ENCODE measurements around the gene VEPH1.
A peak's percentile ranks its signal among the peaks of the same experiment; 100 is the strongest.

The VEPH1 gene

GRCh38 chr3:157499342-157499963 lies 3.8 kb downstream of the VEPH1 start:
- H3K36me3 ChIP-seq (ENCODE audit: control insufficient read depth, insufficient read depth, low read length): no peaks in the 10 kb centered on the region
- H3K27me3 ChIP-seq (ENCODE audit: control insufficient read depth, insufficient read depth, low read length): peaks cover 8% of the 10 kb centered on the region
- peak overlapping the region; percentile 73 for H3K9ac ChIP-seq (ENCODE audit: low read length)
- no peaks in the 10 kb centered on the region for H3K9me3 ChIP-seq (ENCODE audit: control insufficient read depth, insufficient read depth, low read depth, low read length)
- peak overlapping the region; percentile 65 for H3K4me3 ChIP-seq (ENCODE audit: low read depth, low read length)
- peak overlapping the region; percentile 75; the same call in 1 of the 2 replicates for H3K27ac ChIP-seq (ENCODE audit: low read depth, low read length)
- peaks cover 35% of the 10 kb centered on the region for H3K4me1 ChIP-seq (ENCODE audit: control insufficient read depth, insufficient read depth, low read length)

- Histone ChIP-seq H3K9me3 (ENCODE audit: control insufficient read depth, insufficient read depth, low read depth, low read length) (no peaks in the 10 kb centered on the region), H3K9ac (ENCODE audit: low read length) (no peak overlapping the region), H3K27ac (ENCODE audit: low read depth, low read length) (no peak overlapping the region), H3K36me3 (ENCODE audit: control insufficient read depth, insufficient read depth, low read length) (no peaks in the 10 kb centered on the region), H3K27me3 (ENCODE audit: control insufficient read depth, insufficient read depth, low read length) (peaks cover 8% of the 10 kb centered on the region), H3K4me3 (ENCODE audit: low read depth, low read length) (0 out of 2 replicates have a peak overlapping the region, but pooled peaks have one; percentile 65), H3K4me1 (ENCODE audit: control insufficient read depth, insufficient read depth, low read length) (peaks cover 36% of the 10 kb centered on the region)
Measured at GRCh38 chr3:157498371-157498770, 4.8 kb downstream of the VEPH1 start.

GRCh38 chr3:157495846-157496245 lies 7.4 kb downstream of the VEPH1 start:
- H3K9ac ChIP-seq (ENCODE audit: low read length): no peak overlapping the region

GRCh38 chr3:157494581-157495281 lies 8.5 kb downstream of the VEPH1 start:
- no peaks in the 10 kb centered on the region for H3K36me3 ChIP-seq (ENCODE audit: control insufficient read depth, insufficient read depth, low read length)
- H3K4me3 ChIP-seq (ENCODE audit: low read depth, low read length): no peak overlapping the region
- H3K4me1 ChIP-seq (ENCODE audit: control insufficient read depth, insufficient read depth, low read length): peaks cover 26% of the 10 kb centered on the region
- peaks cover 8% of the 10 kb centered on the region for H3K27me3 ChIP-seq (ENCODE audit: control insufficient read depth, insufficient read depth, low read length)
- no peak overlapping the region for H3K9ac ChIP-seq (ENCODE audit: low read length)
- H3K9me3 ChIP-seq (ENCODE audit: control insufficient read depth, insufficient read depth, low read depth, low read length): no peaks in the 10 kb centered on the region
- H3K27ac ChIP-seq (ENCODE audit: low read depth, low read length): no peak overlapping the region

More at GRCh38 chr3:157495846-157496245, 7.4 kb downstream of the VEPH1 start:
- Histone ChIP-seq H3K9me3 (ENCODE audit: control insufficient read depth, insufficient read depth, low read depth, low read length) (no peaks in the 10 kb centered on the region), H3K4me3 (ENCODE audit: low read depth, low read length) (no peak overlapping the region), H3K27ac (ENCODE audit: low read depth, low read length) (no peak overlapping the region), H3K4me1 (ENCODE audit: control insufficient read depth, insufficient read depth, low read length) (peaks cover 32% of the 10 kb centered on the region), H3K36me3 (ENCODE audit: control insufficient read depth, insufficient read depth, low read length) (no peaks in the 10 kb centered on the region), H3K27me3 (ENCODE audit: control insufficient read depth, insufficient read depth, low read length) (peaks cover 8% of the 10 kb centered on the region)

- H3K36me3 ChIP-seq (ENCODE audit: control insufficient read depth, insufficient read depth, low read length): no peaks in the 10 kb centered on the region
- H3K4me3 ChIP-seq (ENCODE audit: low read depth, low read length): no peak overlapping the region
- no peak overlapping the region for H3K9ac ChIP-seq (ENCODE audit: low read length)
- H3K9me3 ChIP-seq (ENCODE audit: control insufficient read depth, insufficient read depth, low read depth, low read length): no peaks in the 10 kb centered on the region
- peaks cover 20% of the 10 kb centered on the region for H3K4me1 ChIP-seq (ENCODE audit: control insufficient read depth, insufficient read depth, low read length)
- no peak overlapping the region for H3K27ac ChIP-seq (ENCODE audit: low read depth, low read length)
- peaks cover 6% of the 10 kb centered on the region for H3K27me3 ChIP-seq (ENCODE audit: control insufficient read depth, insufficient read depth, low read length)
Measured at GRCh38 chr3:157493627-157494550, 9.3 kb downstream of the VEPH1 start.

- 0 out of 2 replicates have a peak, but pooled peaks cover 9% of the 10 kb centered on the region for H3K4me1 ChIP-seq (ENCODE audit: control insufficient read depth, insufficient read depth, low read length)
- H3K36me3 ChIP-seq (ENCODE audit: control insufficient read depth, insufficient read depth, low read length): no peaks in the 10 kb centered on the region
- no peaks in the 10 kb centered on the region for H3K9me3 ChIP-seq (ENCODE audit: control insufficient read depth, insufficient read depth, low read depth, low read length)
- H3K9ac ChIP-seq (ENCODE audit: low read length): no peak overlapping the region
- no peak overlapping the region for H3K27ac ChIP-seq (ENCODE audit: low read depth, low read length)
- no peaks in the 10 kb centered on the region for H3K27me3 ChIP-seq (ENCODE audit: control insufficient read depth, insufficient read depth, low read length)
- H3K4me3 ChIP-seq (ENCODE audit: low read depth, low read length): no peak overlapping the region
Measured at GRCh38 chr3:157491136-157491535, 12.1 kb downstream of the VEPH1 start.

- Histone ChIP-seq H3K27ac (ENCODE audit: low read depth, low read length) (no peak overlapping the region), H3K4me1 (ENCODE audit: control insufficient read depth, insufficient read depth, low read length) (0 out of 2 replicates have a peak, but pooled peaks cover 5% of the 10 kb centered on the region), H3K9me3 (ENCODE audit: control insufficient read depth, insufficient read depth, low read depth, low read length) (no peaks in the 10 kb centered on the region), H3K9ac (ENCODE audit: low read length) (no peak overlapping the region), H3K27me3 (ENCODE audit: control insufficient read depth, insufficient read depth, low read length) (no peaks in the 10 kb centered on the region), H3K4me3 (ENCODE audit: low read depth, low read length) (no peak overlapping the region), H3K36me3 (ENCODE audit: control insufficient read depth, insufficient read depth, low read length) (no peaks in the 10 kb centered on the region)
Measured at GRCh38 chr3:157488144-157488543, 15.1 kb downstream of the VEPH1 start.

GRCh38 chr3:157487339-157487738 lies 15.9 kb downstream of the VEPH1 start:
- Histone ChIP-seq H3K27me3 (ENCODE audit: control insufficient read depth, insufficient read depth, low read length) (no peaks in the 10 kb centered on the region), H3K4me1 (ENCODE audit: control insufficient read depth, insufficient read depth, low read length) (0 out of 2 replicates have a peak, but pooled peaks cover 2% of the 10 kb centered on the region), H3K9ac (ENCODE audit: low read length) (no peak overlapping the region), H3K9me3 (ENCODE audit: control insufficient read depth, insufficient read depth, low read depth, low read length) (no peaks in the 10 kb centered on the region), H3K36me3 (ENCODE audit: control insufficient read depth, insufficient read depth, low read length) (no peaks in the 10 kb centered on the region), H3K27ac (ENCODE audit: low read depth, low read length) (no peak overlapping the region), H3K4me3 (ENCODE audit: low read depth, low read length) (no peak overlapping the region)

- Histone ChIP-seq H3K9me3 (ENCODE audit: control insufficient read depth, insufficient read depth, low read depth, low read length) (no peaks in the 10 kb centered on the region; the same call in 1 of the 2 replicates), H3K4me1 (ENCODE audit: control insufficient read depth, insufficient read depth, low read length) (0 out of 2 replicates have a peak, but pooled peaks cover 2% of the 10 kb centered on the region), H3K27ac (ENCODE audit: low read depth, low read length) (no peak overlapping the region), H3K27me3 (ENCODE audit: control insufficient read depth, insufficient read depth, low read length) (no peaks in the 10 kb centered on the region), H3K36me3 (ENCODE audit: control insufficient read depth, insufficient read depth, low read length) (no peaks in the 10 kb centered on the region), H3K4me3 (ENCODE audit: low read depth, low read length) (no peak overlapping the region), H3K9ac (ENCODE audit: low read length) (no peak overlapping the region)
Measured at GRCh38 chr3:157479464-157480243, 23.6 kb downstream of the VEPH1 start.

GRCh38 chr3:157477441-157477840 lies 25.8 kb downstream of the VEPH1 start:
- no peaks in the 10 kb centered on the region for H3K27me3 ChIP-seq (ENCODE audit: control insufficient read depth, insufficient read depth, low read length)
- no peak overlapping the region for H3K4me3 ChIP-seq (ENCODE audit: low read depth, low read length)
- H3K4me1 ChIP-seq (ENCODE audit: control insufficient read depth, insufficient read depth, low read length): 0 out of 2 replicates have a peak, but pooled peaks cover 2% of the 10 kb centered on the region
- no peaks in the 10 kb centered on the region for H3K36me3 ChIP-seq (ENCODE audit: control insufficient read depth, insufficient read depth, low read length)
- H3K27ac ChIP-seq (ENCODE audit: low read depth, low read length): no peak overlapping the region
- no peak overlapping the region for H3K9ac ChIP-seq (ENCODE audit: low read length)
- H3K9me3 ChIP-seq (ENCODE audit: control insufficient read depth, insufficient read depth, low read depth, low read length): no peaks in the 10 kb centered on the region; the same call in 1 of the 2 replicates
